H9 (cell line): ENCODE results near the gene SLC16A7. TPM values are rescaled to one million over a fixed set of nuclear protein-coding genes. Genes with fewer than 3 reads are reported as not detected.

Experiments
- DNase-seq: peaks from one replicate; pipeline ENCODE4 v3.0.0-alpha.2; 2017
- H2AFZ ChIP-seq: one replicate; pipeline ENCODE4 v1.6.1; 2013; ENCODE audit warnings: mild to moderate bottlenecking, low read length, control low read depth, moderate library complexity
- H2AK5ac ChIP-seq: 2 replicates; pipeline ENCODE4 v1.6.1; 2013; ENCODE audit warnings: low read length, control low read depth, mixed read lengths; ENCODE audit not compliant: insufficient read length
- H2BK120ac ChIP-seq: one replicate; pipeline ENCODE4 v1.6.1; 2013; ENCODE audit warnings: low read depth, mild to moderate bottlenecking, low read length, control low read depth, inconsistent platforms; ENCODE audit not compliant: poor library complexity, severe bottlenecking
- H2BK12ac ChIP-seq: 2 replicates; pipeline ENCODE4 v1.6.1; 2013; ENCODE audit warnings: low read length, control low read depth, mixed read lengths, low read depth; ENCODE audit not compliant: insufficient read length
- H2BK15ac ChIP-seq: 2 replicates; pipeline ENCODE4 v1.6.1; 2013; ENCODE audit warnings: low read depth, low read length, control low read depth
- H2BK20ac ChIP-seq: one replicate; pipeline ENCODE4 v1.6.1; 2013; ENCODE audit warnings: low read depth, mild to moderate bottlenecking, low read length, control low read depth, inconsistent platforms; ENCODE audit not compliant: poor library complexity, severe bottlenecking
- H2BK5ac ChIP-seq: 2 replicates; pipeline ENCODE4 v1.6.1; 2013; ENCODE audit warnings: low read length, control low read depth, mixed read lengths; ENCODE audit not compliant: insufficient read length
- H3K14ac ChIP-seq: 2 replicates; pipeline ENCODE4 v1.6.1; 2013; ENCODE audit warnings: low read length, control low read depth; ENCODE audit not compliant: insufficient read depth
- H3K18ac ChIP-seq: 2 replicates; pipeline ENCODE4 v1.6.1; 2013; ENCODE audit warnings: low read depth, mild to moderate bottlenecking, mixed read lengths, low read length, control low read depth; ENCODE audit not compliant: insufficient read length
- H3K23ac ChIP-seq: 2 replicates; pipeline ENCODE4 v1.6.1; 2013; ENCODE audit warnings: low read length, control low read depth, mixed read lengths, low read depth; ENCODE audit not compliant: insufficient read length
- H3K23me2 ChIP-seq: 2 replicates; pipeline ENCODE4 v1.6.1; 2013; ENCODE audit warnings: low read depth, mild to moderate bottlenecking, mixed read lengths, low read length, control low read depth; ENCODE audit not compliant: insufficient read length, poor library complexity, severe bottlenecking
- H3K27ac ChIP-seq: 2 replicates; pipeline ENCODE4 v1.5.1; 2013; ENCODE audit warnings: low read length, control low read depth, mixed read lengths, low read depth; ENCODE audit not compliant: insufficient read length
- H3K27me3 ChIP-seq: 2 replicates; pipeline ENCODE4 v1.6.1; 2013; ENCODE audit warnings: low read length, control low read depth, inconsistent platforms; ENCODE audit not compliant: insufficient read depth
- H3K4ac ChIP-seq: 2 replicates; pipeline ENCODE4 v1.6.1; 2013; ENCODE audit warnings: low read depth, mild to moderate bottlenecking, control low read depth, inconsistent platforms, low read length, moderate library complexity
- H3K4me1 ChIP-seq: 2 replicates; pipeline ENCODE4 v1.6.1; 2013; ENCODE audit warnings: low read length, control low read depth, inconsistent platforms; ENCODE audit not compliant: insufficient read depth
- H3K4me2 ChIP-seq: 2 replicates; pipeline ENCODE4 v1.6.1; 2013; ENCODE audit warnings: low read length, control low read depth, mixed read lengths; ENCODE audit not compliant: insufficient read length, insufficient read depth
- H3K56ac ChIP-seq: 2 replicates; pipeline ENCODE4 v1.6.1; 2013; ENCODE audit warnings: low read depth, mild to moderate bottlenecking, mixed read lengths, low read length, control low read depth; ENCODE audit not compliant: insufficient read length
- H3K79me1 ChIP-seq: 2 replicates; pipeline ENCODE4 v1.6.1; 2013; ENCODE audit warnings: low read depth, mild to moderate bottlenecking, moderate library complexity, low read length, control low read depth, inconsistent platforms; ENCODE audit not compliant: insufficient read depth, poor library complexity, severe bottlenecking
- H3K79me2 ChIP-seq: 2 replicates; pipeline ENCODE4 v1.6.1; 2013; ENCODE audit warnings: low read length, control low read depth, inconsistent platforms; ENCODE audit not compliant: insufficient read depth
- H3K9ac ChIP-seq: 2 replicates; pipeline ENCODE4 v1.6.1; 2013; ENCODE audit warnings: low read length, control low read depth, mixed read lengths; ENCODE audit not compliant: insufficient read length; ENCODE audit errors: extremely low read depth
- H3K9me3 ChIP-seq: one replicate; pipeline ENCODE4 v1.6.1; 2013; ENCODE audit warnings: low read depth, low read length, inconsistent platforms; ENCODE audit not compliant: control insufficient read depth
- H3T11ph ChIP-seq: one replicate; pipeline ENCODE4 v1.6.1; 2013; ENCODE audit warnings: mild to moderate bottlenecking, low read length, control low read depth, inconsistent platforms
- H4K20me1 ChIP-seq: one replicate; pipeline ENCODE4 v1.6.1; 2013; ENCODE audit not compliant: control insufficient read depth, insufficient read length, insufficient read depth
- H4K5ac ChIP-seq: 2 replicates; pipeline ENCODE4 v1.6.1; 2013; ENCODE audit warnings: low read depth, mild to moderate bottlenecking, mixed read lengths, low read length, control low read depth; ENCODE audit not compliant: insufficient read length
- H4K8ac ChIP-seq: replicated peaks from 2 replicates; pipeline ENCODE4 v1.6.1; 2013; ENCODE audit warnings: low read length, control low read depth, mixed read lengths, low read depth; ENCODE audit not compliant: insufficient read length
- H4K91ac ChIP-seq: 2 replicates; pipeline ENCODE4 v1.6.1; 2013; ENCODE audit warnings: low read depth, mild to moderate bottlenecking, moderate library complexity, mixed read lengths, low read length, control low read depth; ENCODE audit not compliant: insufficient read length
- H3K27ac Mint-ChIP-seq, 3 experiments: 2 replicates in 2 of 3; 3 replicates in 1 of 3; pipeline ENCODE4 v1.8.0; 2020 to 2021; ENCODE audit warnings: mixed read lengths in 3 of 3, mild to moderate bottlenecking in 1 of 3, moderate library complexity in 1 of 3
- H3K27me3 Mint-ChIP-seq: 2 replicates; pipeline ENCODE4 v1.8.0; 2021; ENCODE audit warnings: low read depth, mild to moderate bottlenecking, moderate library complexity, mixed read lengths
- H3K36me3 Mint-ChIP-seq, 3 experiments: 2 replicates in 2 of 3; 3 replicates in 1 of 3; pipeline ENCODE4 v1.8.0; 2020 to 2021; ENCODE audit warnings: low read depth in 3 of 3, mixed read lengths in 3 of 3; ENCODE audit not compliant: insufficient read depth in 1 of 3
- H3K4me1 Mint-ChIP-seq, 2 experiments: 2 replicates each; pipeline ENCODE4 v1.8.0; 2020; ENCODE audit warnings: mixed read lengths in 2 of 2
- H3K4me3 Mint-ChIP-seq, 2 experiments: 2 replicates in 1 of 2; 3 replicates in 1 of 2; pipeline ENCODE4 v1.8.0; 2020 to 2021; ENCODE audit warnings: mild to moderate bottlenecking in 2 of 2, mixed read lengths in 2 of 2, moderate library complexity in 1 of 2
- H3K9me3 Mint-ChIP-seq, 2 experiments: 2 replicates in 1 of 2; 3 replicates in 1 of 2; pipeline ENCODE4 v1.8.0; 2020; ENCODE audit warnings: mild to moderate bottlenecking in 2 of 2, mixed read lengths in 2 of 2, moderate library complexity in 1 of 2
- WGBS: extraction: QIAGEN DNeasy Blood & Tissue Kit; methylation state at CpG from one replicate; pipeline ENCODE4 v1.1.7; 2013; ENCODE audit warnings: missing lambda C conversion rate, low lambda C conversion rate, mixed read lengths; ENCODE audit not compliant: insufficient read length; ENCODE audit errors: extremely low coverage; 5-methylcytosine and 5-hydroxymethylcytosine counted together
- total RNA-seq: library from RNA; stranded (reverse); gene quantifications from 2 replicates; pipeline ENCODE4 v1.2.1, GENCODE V29; 2021
- TF ChIP-seq, protein P1 (sequence below): fragments of 200-600 bp; sonication (generic); conservative IDR thresholded peaks from 3 replicates; pipeline ENCODE4 v1.8.0; 2021; ENCODE audit warnings: antibody characterized with exemption, mild to moderate bottlenecking

Gene SLC16A7
- total RNA-seq, 1 experiment from 2014 or later: 2.2 TPM

DNA sequence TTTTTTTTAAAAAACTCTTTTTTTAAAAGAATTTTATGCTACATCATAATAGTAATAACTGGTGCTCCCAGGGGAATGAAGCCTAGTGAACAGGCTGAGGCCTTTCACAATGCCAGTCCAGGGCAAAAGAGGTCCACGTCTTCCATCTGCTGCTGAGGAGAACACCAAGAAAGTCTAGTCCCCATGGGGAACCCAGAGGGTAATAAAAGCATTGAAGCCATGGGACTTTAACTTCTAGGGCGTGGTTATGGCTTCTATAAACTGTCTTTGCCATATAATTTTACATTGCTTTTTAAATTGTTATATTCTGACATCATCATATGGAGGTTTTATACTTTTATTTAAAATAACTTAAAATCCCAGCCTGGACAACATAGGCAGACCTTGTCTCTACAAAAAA is 64.3 kb downstream of the SLC16A7 start:
- H4K20me1 ChIP-seq: no peaks in the 10 kb centered on the region
- no peak overlapping the region for H3K23ac ChIP-seq
- H3K4ac ChIP-seq: no peak overlapping the region
- no CpG with 5 or more reads among the region's 2 CpGs for WGBS
- no peaks in the 10 kb centered on the region for H3K9me3 Mint-ChIP-seq
- H3K79me2 ChIP-seq: no peaks in the 10 kb centered on the region
- TF ChIP-seq, protein P1, sequence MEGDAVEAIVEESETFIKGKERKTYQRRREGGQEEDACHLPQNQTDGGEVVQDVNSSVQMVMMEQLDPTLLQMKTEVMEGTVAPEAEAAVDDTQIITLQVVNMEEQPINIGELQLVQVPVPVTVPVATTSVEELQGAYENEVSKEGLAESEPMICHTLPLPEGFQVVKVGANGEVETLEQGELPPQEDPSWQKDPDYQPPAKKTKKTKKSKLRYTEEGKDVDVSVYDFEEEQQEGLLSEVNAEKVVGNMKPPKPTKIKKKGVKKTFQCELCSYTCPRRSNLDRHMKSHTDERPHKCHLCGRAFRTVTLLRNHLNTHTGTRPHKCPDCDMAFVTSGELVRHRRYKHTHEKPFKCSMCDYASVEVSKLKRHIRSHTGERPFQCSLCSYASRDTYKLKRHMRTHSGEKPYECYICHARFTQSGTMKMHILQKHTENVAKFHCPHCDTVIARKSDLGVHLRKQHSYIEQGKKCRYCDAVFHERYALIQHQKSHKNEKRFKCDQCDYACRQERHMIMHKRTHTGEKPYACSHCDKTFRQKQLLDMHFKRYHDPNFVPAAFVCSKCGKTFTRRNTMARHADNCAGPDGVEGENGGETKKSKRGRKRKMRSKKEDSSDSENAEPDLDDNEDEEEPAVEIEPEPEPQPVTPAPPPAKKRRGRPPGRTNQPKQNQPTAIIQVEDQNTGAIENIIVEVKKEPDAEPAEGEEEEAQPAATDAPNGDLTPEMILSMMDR: no peak
- no peaks in the 10 kb centered on the region for H3K79me1 ChIP-seq
- no peak overlapping the region for H2BK12ac ChIP-seq
- H3K4me1 ChIP-seq: no peaks in the 10 kb centered on the region; the same call in 1 of the 2 replicates
- no peaks in the 10 kb centered on the region for H3K36me3 Mint-ChIP-seq
- no peak overlapping the region for H2BK5ac ChIP-seq
- no peak overlapping the region for H3K27ac Mint-ChIP-seq
- H4K5ac ChIP-seq: no peak overlapping the region
- no peak overlapping the region for H2AFZ ChIP-seq
- H3K27me3 Mint-ChIP-seq: no peaks in the 10 kb centered on the region
- no peak for DNase-seq
- no peak overlapping the region for H3K18ac ChIP-seq
- no peaks in the 10 kb centered on the region for H3K23me2 ChIP-seq
- no peak overlapping the region for H2BK20ac ChIP-seq
- no peak overlapping the region for H2BK15ac ChIP-seq
- no peaks in the 10 kb centered on the region for H3K9me3 ChIP-seq
- no peak overlapping the region for H3K4me3 Mint-ChIP-seq
- no peak overlapping the region for H3K4me2 ChIP-seq
- H3K27ac ChIP-seq: no peak overlapping the region
- no peak overlapping the region for H4K91ac ChIP-seq
- H3K14ac ChIP-seq: no peak overlapping the region
- no peak overlapping the region for H3K56ac ChIP-seq
- H3T11ph ChIP-seq: no peak overlapping the region
- no peaks in the 10 kb centered on the region for H3K4me1 Mint-ChIP-seq
- H3K27me3 ChIP-seq: no peaks in the 10 kb centered on the region
- H4K8ac ChIP-seq: no peak overlapping the region
- no peak overlapping the region for H2BK120ac ChIP-seq
- no peak overlapping the region for H3K9ac ChIP-seq
- no peak overlapping the region for H2AK5ac ChIP-seq
